Activated CD8-positive, alpha-beta memory T cell treated with anti-CD3 and anti-CD28 coated beads for 1 hour (primary cell): ENCODE measurements around the gene ANKRD26.
"Not testable (repeated sequence)": the region's sequence is repeated elsewhere in the genome, so short reads cannot be mapped to it uniquely, and the experiment has no call there.

Experiments
- DNase-seq, 2 donors: peaks; one replicate each; pipeline ENCODE4 v3.0.0-alpha.2; 2020; ENCODE audit warnings: low read depth in 1 of 2; ENCODE audit errors: extremely low read depth in 1 of 2

The ANKRD26 gene

DNA sequence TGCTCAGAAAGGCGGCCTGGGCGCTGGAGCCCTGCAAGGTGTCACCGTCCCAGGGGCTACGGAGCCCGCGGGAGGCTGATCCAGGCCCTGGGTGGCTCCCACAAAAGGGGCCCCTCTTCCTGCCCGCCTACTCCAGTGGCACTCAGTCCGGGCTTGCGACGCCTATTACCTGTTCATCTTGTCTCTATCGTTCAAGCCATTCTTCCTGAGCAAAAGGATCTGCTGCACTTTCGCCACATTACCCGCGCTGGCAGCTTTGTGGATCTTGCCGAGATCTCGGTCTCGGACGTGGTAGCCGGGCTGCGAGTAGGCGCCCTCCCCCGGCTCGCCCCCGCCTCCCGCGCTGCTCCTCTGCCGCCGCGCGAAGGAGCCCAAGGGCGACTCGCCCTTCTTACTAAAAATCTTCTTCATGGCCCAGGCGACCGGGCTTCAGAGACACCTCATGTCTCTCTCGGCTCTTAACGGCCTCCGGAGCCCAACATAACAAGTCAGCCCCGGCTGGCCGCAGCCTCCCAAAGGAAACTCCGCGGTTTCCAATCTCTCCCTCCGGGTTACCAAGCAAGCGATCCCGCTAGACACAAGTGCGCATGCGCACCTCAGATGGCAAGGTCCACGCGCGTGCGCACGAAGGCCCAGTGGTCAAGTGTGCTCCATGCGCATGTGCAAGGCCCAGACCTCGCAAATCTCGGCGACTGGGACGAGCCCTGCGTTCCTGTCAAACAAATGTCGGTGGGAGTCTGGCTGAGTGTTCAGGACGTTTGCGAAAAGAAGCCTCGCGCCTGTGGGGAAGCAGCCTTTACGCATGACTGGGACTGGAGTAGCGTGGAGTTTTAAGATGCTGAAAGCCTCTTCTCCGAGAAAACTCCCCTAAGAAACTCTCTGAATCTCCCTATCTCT is at the start of gene ANKRD26:
TSS of gene ANKRD26 (minus strand) at position 579 of the 897 bp plus-strand sequence. CDS start at position 411, 168 bp downstream.
- peak; percentile 91 to 96 for DNase-seq

DNA sequence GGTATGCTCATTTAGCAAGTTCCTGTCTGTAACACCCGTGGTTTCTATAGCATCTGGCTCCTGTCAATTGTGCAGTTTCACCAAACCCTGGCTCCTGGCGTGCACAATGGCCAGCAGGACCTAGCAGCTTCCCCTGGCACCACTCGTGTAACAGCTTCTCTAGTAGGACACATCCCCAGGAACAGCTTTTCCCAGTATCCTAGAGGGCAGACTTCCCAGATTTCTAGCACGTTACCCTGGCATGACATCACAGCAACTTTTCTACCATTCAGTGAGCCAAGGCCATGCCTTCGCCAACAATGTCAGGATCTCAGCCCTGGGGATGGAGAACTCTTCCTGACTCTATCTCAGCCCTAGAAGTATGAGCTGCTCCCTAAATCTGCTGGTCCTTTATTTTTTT is 47.4 kb upstream of the ANKRD26 start:
- DNase-seq: no peak

DNA sequence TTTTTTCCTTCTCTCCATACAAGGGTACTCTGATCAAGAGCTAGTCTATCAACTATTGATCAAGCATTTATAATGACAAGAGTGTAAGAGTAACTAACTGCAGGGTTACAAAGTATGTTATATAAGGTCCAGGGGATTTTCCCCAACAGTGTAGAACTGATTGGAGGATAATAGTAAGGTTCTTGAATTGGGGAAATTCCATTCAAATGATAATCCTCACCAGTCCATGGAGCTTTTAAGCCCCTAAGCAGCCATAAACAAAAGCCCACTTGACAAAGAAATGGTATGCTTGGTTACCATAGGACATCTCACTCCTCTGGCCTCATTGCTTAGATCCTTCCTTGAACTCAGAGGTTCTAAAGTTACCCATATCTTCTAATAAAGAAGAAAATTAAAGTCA is 45.6 kb upstream of the ANKRD26 start:
- DNase-seq: no peak

DNA sequence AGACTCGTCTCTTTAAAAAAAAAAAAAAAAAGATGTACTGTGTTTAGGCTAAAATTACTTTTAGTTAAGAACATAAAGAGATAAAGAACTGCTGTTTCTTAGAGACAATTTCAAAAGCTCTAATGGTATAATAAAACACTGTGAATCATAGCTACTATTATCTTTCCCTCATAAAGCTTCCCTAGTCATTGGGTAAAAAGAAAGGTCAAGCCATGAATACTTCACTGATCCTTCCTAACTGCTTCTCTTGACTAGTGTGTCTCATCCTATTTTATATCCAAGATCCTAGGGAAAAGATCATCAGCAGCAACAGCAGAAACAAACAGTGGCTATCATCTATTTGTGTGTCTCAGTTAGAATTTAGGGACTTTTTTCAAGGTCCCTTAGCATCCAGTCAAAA is 43.4 kb upstream of the ANKRD26 start:
- DNase-seq: no peak

DNA sequence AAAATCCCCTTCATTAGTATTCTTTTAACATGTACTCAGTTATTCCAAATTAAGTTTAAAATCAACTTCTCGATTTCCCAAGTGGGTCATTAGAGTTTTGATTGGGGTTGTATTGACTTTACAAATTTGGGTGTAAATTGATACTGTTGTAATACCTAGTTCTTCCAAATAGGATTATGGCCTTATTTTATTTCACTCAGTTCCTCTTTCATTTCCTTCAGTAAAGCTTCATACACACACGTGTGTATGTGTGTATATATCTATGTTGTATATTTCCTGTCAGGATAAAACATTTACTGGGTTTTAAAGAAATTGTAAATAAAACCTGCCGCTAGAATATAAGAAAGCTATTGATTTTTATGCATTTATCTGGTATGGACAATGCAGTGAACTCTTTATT is 38.0 kb upstream of the ANKRD26 start:
- DNase-seq: no peak

DNA sequence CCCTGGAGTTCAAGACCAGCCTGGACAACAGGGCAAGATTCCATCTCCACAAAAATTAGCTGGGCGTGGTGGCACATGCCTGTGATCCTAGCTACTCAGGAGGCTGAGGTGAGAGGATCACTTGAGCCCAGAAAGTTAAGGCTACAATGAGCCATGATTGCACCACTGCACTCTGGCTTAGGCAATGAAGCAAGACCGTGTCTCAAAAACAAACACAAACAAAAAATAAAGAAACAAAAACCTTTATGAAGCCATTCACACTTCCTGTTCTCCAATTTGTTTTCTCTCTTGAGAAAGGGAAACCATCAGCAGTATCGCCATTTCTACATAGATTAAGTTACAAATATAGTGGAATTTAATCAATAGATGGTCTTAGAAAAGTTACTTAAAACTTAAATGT is 34.1 kb upstream of the ANKRD26 start:
- no peak for DNase-seq

DNA sequence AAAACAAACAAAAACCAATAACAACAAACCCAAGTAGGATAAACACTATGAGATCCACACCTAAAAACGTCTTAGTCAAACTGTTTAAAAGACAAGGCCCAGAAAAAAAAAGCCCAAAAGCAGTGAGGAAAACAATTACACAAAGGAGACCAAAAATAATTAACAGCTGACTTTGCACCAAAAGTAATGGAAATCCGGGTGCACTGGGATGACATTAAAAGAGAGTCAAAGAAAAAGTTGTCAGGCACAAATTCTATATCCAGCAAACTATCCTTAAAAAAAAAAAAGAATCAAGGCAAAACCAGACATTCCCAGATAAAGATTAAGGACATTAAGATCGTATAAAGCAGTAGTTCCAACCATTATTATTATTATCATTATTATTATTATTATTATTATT is 7.9 kb upstream of the ANKRD26 start:
- no peak for DNase-seq

DNA sequence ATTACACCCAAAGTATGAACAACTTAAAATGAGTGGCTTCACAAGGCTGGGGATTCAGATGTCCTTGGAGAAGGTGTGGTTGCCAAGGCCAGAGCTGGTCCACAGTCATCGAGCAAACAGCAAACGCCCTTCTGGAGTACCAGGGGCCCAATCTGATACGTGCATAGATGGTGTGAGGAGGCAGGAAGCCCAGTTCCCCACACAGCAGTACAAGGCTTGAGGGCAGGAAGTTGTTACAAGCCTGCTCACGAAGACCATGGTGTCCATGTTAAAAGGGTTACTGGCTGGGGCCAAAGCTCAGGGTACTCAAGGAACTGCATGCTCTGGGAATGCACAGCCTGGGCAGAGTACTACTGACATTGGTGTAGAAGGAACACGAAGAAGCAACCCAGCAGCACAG is 4.6 kb upstream of the ANKRD26 start:
- DNase-seq: no peak

DNA sequence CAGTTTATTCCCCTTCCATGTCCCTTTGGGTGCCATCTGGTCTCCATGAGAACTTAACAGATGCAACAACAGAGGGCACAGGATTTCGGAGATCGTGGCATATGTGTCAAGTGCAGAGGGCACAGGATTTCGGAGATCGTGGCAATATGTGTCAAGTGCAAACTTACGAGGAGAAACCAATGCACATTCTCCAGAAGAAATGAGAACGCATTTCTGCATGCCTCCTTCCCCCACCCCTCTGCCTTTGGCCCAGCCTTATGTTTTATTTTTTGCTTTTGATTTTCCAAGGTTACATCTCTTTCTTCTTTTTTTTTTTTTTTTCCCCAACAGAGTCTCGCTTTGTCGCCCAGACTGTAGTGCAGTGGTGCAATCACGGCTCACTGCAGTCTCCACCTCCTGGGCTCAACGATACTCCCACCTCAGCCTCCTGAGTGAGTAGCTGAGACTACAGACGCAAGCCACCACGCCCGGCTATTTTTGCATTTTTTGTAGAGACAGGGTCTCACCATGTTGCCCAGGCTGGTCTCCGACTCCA is 586 bp upstream of the ANKRD26 start:
- peak in 1 of 2 donors; percentile 14 for DNase-seq

DNA sequence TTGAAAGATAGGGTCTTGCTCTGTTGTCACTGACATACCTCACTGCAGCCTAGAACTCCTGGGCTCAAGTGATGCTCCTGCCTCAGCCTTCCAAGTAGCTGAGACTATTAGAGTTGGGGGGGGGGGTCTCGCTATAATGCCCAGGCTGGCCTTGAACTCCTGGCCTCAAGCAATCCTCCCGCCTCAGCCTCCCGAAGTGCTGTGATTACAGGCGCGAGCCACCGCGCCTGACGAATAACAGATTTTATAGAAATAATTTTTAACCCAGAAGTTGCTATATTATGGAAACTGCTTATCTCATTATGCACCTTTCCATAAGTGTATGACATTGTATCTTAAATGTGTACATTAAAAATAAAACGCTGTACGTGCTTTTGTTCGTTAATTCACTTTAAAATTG is 846 bp downstream of the ANKRD26 start:
- DNase-seq: no peak

DNA sequence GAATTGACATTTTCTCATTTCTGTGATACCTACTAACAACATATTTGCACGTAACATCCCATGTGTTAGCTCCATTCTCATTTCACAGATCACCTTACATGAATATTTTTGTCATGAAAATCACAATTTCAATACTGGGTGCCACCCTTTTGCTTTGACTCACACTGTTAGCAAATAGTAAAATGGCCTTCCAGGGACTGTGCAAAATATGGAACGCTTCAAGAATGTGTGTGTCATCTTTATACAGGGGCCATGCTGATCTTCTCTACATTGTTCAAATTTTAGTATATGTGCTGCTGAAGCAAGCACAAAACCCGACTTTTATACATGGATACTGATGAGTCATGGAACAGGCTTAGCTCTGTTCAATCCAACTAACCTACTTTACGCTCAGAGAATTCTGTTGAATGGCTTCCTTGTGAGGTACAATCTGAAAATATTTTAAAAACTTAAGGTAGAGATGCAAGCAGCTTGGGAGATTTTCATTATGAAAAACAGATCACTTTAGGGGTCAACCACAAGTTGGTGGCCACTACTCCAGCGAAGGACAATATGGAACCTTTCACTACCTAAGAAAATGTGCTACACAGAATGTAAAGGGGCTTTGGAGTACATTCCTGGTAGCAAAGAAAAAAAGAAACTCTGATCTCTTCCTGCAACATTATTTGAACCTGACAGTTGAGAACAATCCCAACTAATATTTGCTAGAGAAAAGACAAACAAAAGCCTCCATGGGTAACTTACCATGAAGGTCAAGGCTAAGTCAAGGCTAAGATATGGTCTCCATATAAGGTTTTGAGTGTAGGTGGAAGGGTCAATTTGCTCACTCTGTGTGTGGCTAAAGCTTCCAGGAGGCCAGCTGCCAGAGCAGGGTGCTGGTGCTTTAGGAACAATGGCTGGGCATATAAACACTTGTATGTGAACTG is 11.9 kb downstream of the ANKRD26 start:
- no peak for DNase-seq

DNA sequence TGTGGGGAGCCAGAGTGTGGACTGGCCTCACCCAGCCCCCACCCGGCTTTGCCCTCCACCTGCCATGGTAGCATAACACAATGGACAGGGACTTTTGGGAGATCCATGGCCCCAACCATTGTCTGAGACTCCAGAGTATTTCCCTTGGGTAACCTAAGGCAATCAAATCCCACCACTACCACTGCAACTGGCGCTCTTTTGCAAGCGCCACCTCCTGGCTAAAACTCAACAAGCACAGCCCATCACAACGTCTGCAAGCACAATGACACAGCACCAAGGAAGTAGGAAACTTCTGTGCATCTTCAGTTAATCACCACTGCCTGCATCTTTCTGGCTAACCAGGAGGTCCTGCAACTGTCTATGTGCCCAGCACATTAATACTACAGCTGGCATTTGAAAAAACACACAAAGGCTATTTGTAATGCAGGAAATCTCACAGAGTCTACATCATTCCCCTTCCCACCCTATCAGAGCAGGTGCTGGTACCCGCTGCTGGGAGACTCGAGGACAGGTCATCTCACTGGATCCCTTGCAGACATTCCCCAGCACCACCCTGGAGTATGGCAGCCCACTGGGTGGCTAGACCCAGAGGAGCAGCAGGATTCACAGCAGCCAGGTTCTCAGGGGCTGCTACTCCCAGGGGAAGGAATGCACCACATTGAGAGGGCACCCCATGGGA is 27.7 kb downstream of the ANKRD26 start:
- no peak for DNase-seq

DNA sequence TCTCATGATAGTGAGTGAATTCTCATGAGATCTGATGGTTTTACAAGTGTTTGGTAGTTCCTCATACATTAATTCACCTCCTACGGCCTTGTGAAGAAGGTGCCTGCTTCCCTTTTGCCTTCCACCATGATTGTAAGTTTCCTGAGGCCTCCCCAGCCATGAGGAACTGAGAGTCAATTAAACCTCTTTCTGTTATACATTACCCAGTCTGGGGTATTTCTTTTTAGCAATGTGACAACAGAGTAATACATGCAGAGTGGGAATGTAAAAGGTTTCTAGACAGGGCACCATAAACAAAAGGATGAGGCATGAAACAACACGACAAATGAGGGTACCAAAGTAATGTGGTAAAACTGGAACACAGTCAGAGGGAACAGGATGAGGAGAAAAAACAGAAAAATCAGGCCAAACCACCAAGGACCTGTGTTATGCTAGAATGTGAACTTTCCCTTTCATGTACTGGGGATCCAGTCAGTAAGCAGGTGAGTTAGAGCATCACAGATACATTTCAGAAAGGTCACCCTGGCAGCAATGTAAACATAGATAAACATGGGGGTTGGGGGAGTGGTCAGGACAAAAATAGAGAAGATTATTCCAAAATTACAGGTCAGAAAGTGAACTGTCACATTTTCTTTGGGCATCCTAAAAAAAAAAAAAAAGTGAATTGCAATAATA is 31.9 kb downstream of the ANKRD26 start:
- no peak for DNase-seq

DNA sequence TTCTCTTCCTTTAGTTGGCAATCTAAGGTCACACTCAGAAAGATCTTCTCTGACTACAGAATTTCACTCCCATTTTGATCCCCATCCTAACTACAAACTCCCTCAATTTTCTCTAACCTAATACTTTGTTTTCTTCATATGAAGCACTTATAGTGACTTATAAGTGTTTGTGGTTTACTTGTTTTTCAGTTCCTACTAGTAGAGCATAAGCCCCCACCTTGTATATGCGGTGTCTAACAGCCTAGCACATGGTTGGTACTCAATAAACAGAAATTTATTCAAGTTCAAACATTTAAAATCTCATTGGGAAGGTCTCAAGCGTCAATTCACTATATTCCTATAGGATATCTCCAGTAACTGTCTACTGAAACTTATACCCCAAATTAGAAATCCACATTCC is 35.2 kb downstream of the ANKRD26 start:
- no peak for DNase-seq

DNA sequence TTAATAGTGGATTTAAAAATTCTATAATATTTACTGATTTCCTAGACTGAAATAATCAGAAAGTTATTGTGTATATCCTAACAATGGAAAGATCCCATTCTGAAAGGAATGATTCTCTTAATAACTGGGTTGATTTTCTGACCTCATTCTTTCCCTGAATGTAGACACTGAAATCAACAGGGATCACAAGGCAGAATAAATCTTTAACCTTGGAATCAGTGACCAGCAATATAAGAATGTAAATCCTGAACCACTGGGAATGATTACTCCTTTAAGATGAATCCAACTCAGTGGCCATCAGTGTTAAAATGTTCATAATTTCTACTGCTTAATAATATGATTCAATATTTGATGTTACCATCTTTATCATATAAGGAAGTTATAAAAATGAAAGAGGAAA is 47.6 kb downstream of the ANKRD26 start:
- no peak for DNase-seq

DNA sequence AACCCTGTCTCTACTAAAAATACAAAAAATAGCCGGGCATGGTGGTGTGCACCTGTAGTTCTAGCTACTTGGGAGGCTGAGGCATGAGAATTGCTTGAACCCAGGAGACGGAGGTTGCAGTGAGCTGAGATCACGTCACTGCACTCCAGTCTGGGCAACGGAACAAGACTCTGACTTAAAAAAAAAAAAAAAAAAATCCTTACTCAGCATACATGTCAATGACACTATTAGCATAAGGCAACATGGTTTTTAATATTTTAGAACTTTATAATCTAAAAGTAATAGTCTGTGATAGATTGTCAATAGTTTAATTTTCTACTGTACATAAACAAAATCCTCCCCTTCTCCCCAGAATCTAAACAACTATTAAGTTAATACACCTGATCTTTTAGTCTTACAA is 55.0 kb downstream of the ANKRD26 start:
- DNase-seq: not testable (repeated sequence)

DNA sequence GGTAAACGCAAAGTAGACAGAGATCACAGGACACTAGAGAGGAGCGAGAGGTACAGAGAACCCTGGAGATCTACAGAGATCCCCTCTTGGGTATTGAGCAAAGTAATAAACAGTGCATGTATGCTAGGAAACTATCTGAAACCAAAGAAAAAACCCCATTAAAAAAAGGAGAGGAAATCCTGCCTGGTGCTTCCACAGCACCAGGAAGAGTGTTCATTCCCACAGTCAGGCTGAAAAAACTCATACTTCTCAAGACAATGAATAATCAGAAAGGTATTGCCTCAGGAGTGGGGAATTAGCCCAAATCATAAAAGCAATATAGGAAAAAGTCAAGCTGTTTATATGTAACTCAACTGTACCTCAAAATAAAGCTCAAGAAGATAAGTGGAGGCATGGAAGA is 59.1 kb downstream of the ANKRD26 start:
- no peak for DNase-seq

DNA sequence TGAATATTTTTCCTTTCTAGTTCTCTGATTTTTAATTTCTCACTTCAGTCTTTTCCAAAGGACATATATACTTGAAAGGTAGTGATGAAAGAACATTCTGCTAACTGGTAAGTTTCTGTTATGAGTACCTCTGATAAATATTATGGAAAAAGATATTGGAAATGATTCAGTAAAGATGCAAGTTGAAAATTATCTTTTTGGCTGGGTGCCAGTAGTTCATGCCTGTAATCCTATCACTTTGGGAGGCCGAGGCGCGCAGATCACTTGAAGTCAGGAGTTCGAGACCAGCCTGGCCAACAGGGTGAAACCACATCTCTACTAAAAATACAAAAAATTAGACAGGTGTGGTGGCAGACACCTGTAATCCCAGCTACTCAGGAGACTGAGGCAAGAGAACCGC is 62.1 kb downstream of the ANKRD26 start:
- no peak for DNase-seq

DNA sequence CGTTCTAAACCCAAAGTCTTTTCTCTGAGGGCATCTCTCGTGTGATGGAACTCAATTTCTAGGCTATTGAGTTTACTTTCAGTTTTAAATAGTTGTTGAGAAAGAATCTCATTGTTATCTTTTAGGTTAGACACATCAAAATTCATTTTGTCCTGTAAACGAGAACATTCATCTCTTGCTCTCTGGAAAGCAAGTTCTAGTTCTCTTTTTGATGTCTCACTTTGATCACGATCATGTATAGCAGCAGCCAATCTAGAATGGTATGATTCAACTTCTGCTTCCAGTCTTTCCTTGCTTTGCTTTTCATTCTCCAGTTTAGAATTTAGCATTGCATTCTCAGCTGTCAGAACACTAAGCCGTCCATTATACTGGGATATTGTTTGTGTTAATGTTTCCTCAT is 65.1 kb downstream of the ANKRD26 start:
- no peak for DNase-seq

DNA sequence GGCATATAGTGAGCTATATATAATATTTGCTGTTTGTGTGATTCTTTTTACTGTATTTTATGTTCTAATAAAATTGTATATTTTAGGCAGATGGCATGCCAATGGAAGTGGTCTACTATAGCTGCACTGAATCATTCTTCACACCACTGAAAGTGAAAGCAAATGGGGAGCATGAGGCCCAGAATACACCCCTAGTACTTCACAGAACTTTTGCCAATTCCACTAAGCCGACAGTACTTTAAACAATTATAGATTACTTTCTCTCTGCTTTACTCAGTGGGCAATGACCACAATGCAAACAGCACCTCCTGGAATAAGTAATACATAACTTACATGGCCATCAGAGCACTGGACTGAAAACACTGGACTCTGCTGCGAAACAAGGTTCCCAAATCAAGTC is 70.2 kb downstream of the ANKRD26 start:
- DNase-seq: no peak
